Activated CD4-positive, alpha-beta memory T cell treated with anti-CD3 and anti-CD28 coated beads for 36 hours (primary cell): ENCODE measurements around the gene NME4. TPM values are rescaled to one million over a fixed set of nuclear protein-coding genes. Genes with fewer than 3 reads are reported as not detected.
"Not testable (repeated sequence)": the region's sequence is repeated elsewhere in the genome, so short reads cannot be mapped to it uniquely, and the experiment has no call there.

Experiments used
- CTCF ChIA-PET: fragments of 350-600 bp; sonication (Branson Sonifier 250); formaldehyde crosslinking; loops from one replicate; lab custom pipeline; 2021; ENCODE audit warnings: antibody characterized with exemption, inconsistent platforms; lab: Charles Lee
- POLR2A ChIA-PET: fragments of 350-600 bp; sonication (Branson Sonifier 250); formaldehyde crosslinking; loops from one replicate; lab custom pipeline; 2021; ENCODE audit warnings: antibody characterized with exemption; lab: Charles Lee
- DNase-seq: peaks from one replicate; pipeline ENCODE4 v3.0.0-alpha.2; 2020
- H3K27ac Mint-ChIP-seq: one replicate; pipeline ENCODE4 v1.8.0; 2021; ENCODE audit warnings: mixed read lengths
- H3K27me3 Mint-ChIP-seq: one replicate; pipeline ENCODE4 v1.8.0; 2021; ENCODE audit warnings: mixed read lengths
- H3K36me3 Mint-ChIP-seq: one replicate; pipeline ENCODE4 v1.8.0; 2021; ENCODE audit warnings: mixed read lengths
- H3K4me1 Mint-ChIP-seq: one replicate; pipeline ENCODE4 v1.8.0; 2021; ENCODE audit warnings: low read depth, mixed read lengths
- H3K4me3 Mint-ChIP-seq: one replicate; pipeline ENCODE4 v1.8.0; 2021; ENCODE audit warnings: mild to moderate bottlenecking, mixed read lengths
- H3K9me3 Mint-ChIP-seq: one replicate; pipeline ENCODE4 v1.8.0; 2021; ENCODE audit warnings: mixed read lengths
- intact Hi-C: fragments of 100-400 bp; cut with micrococcal nuclease; formaldehyde crosslinking; loops from one replicate; pipeline ENCODE4 v1.15.1; 2023
- total RNA-seq, 2 experiments: library from RNA; stranded (reverse); gene quantifications; one replicate each; pipeline ENCODE4 v1.2.3, GENCODE V29; 2021

The NME4 gene
- total RNA-seq, 2 experiments from 2014 or later: 62.1 to 62.5 TPM

DNA sequence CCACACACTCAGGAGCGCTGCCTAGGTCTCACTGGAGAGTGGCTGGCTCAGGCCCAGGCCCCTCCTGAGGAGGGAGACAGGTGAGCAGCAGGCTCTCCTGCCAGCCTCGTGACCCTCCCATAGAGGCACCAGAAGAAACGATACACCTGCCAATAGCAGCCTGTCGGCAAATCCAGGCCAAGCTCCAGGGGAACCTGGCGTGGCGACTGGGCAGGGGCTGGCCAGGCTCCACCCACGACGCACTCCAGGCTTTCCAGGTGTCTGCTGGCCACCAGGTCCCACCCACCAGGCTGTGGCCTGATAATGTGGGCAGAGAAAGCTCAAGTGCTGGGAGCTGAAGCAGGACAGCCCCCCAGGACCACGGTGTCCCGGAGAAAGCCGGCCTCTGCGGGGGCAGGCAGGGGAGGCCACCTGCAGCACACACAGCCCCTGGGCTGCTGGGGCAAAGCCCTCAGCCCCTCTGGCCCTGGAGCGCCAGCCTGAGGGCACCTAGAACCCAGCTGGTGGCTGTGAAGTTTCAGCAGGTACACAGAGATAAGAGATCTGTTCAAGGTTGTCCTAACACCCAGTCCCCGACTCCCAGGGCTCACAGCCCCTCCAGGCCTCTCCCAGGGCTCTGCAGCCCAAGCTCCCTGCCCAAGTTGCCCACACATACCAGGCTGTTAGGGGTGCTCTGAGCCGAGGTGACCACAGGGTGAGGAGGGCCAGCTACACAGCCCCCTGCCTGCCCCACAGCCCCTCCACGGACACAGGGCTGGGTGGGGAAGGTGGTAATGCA, 17.6 kb upstream of the NME4 start:
- Mint-ChIP-seq H3K9me3 (no peaks in the 10 kb centered on the region), H3K27me3 (no peaks in the 10 kb centered on the region), H3K4me3 (peak overlapping the region; percentile 67), H3K36me3 (no peaks in the 10 kb centered on the region), H3K4me1 (peaks cover 22% of the 10 kb centered on the region), H3K27ac (no peak overlapping the region)
- intact Hi-C loops: no loop called here
- no peak for DNase-seq
- POLR2A ChIA-PET: no interaction called here
- CTCF ChIA-PET: no interaction called here

DNA sequence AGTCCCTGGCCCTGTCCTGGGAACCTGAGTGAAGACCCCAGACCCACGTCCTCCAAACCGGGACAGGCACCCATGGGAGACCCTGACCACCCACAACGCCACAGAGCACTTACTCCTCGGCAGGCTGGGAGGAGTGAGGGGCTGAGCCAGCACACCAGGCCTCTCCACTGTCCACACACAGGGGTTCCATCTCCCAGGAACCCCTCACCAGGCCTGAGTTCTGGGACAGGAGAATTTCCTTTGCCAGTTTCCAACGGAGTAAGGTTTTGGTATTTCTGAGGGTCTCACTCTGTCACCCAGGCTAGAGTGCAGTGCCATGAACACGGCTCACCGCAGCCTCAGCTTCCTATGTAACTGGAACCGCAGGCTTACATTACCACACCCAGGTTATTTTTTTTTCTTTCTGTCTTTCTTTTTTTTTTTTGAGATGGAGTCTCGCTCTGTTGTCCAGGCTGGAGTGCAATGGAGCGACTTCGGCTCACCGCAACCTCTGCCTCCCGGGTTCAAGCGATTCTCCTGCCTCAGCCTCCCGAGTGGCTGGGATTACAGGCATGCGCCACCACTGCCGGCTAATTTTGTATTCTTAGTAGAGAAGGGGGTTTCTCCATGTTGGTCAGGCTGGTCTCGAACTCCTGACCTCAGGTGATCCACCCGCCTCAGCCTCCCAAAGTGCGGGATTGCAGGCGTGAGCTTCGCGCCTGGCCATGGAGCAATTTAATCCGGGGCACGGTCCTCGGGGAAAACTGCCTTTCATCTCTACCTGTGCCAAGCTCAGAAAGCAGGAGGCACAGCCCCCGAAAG, 16.8 kb upstream of the NME4 start:
- Mint-ChIP-seq H3K27me3 (no peaks in the 10 kb centered on the region), H3K4me1 (peaks cover 22% of the 10 kb centered on the region), H3K4me3 (peak overlapping the region; percentile 67), H3K9me3 (no peaks in the 10 kb centered on the region), H3K36me3 (no peaks in the 10 kb centered on the region), H3K27ac (peak overlapping the region; percentile 38)
- ChIA-PET CTCF (interaction anchor here (0.6 to 3.5 kb wide), 3 partner anchors 12 to 273 kb away, joined by 3 to 10 read pairs (median 3); no protein-coding TSS in a partner anchor), POLR2A (interaction anchor here (1.3 kb wide), 1 partner anchor 9 kb away, joined by 5 read pairs; the partner anchor contains the start of gene MRPL28)
- DNase-seq: no peak
- intact Hi-C loops: no loop called here

DNA sequence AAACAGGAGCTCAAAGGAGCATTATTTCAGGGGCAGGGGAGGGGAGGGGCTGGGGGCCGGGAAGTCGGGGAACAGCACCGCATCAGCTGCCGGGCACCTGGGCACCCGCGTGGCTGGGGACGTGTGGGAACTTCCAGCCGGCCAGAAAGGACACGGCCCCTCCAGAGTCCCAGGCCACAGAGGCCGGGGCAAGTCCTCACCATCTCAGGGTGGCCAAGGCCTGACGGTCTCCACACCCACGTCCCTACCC, 16.3 kb upstream of the NME4 start:
- DNase-seq: no peak
- H3K27me3 Mint-ChIP-seq: no peaks in the 10 kb centered on the region

DNA sequence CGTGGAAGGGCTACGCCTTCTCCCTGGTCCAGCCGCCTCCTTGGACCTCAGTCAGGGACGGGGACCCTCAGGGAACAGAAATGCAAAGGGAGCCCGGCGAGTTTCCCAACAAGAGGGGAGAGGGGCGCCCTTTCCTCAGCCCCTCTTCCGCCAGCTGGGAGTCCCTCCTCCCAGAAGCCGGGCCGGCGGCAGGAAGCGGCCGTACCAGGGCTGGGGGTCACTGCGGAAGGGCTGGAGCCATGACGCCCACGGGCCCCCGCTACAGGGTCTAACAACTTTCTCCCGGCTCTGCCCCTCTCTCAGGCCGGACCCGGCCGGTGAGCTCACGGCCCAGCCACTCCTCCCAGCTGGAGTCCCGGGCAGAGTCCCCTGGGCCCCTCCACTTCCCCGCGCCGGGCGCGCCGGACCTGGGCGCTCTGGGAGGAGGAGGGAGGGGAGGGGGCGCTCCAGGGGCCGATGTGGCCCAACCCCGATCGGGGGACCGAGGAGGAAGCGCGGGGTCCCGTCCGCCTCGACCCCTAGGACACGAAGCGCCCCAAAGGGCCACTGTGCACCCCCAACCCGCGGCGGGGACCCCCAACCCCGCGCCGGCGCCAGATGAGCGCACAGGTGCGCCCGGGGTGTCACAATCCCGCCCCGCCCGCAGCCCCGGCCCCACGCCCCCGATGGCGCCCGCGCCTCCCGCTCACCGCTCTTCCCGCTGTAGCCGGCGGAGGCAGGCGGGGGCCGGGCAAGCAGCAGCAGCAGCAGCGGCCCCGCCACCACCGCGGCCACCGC, 15.8 kb upstream of the NME4 start:
- POLR2A ChIA-PET: interaction anchor here (1.3 kb wide), 1 partner anchor 10 kb away, joined by 5 read pairs; the partner anchor contains the start of gene MRPL28
- CTCF ChIA-PET: interaction anchor here (0.6 to 3.5 kb wide), 2 partner anchors 11 to 274 kb away, joined by 3 to 10 read pairs; no protein-coding TSS in a partner anchor

More for the DNA sequence above, 16.3 kb upstream of the NME4 start:
- intact Hi-C loops: no loop called here
- no peaks in the 10 kb centered on the region for H3K9me3 Mint-ChIP-seq
- H3K36me3 Mint-ChIP-seq: no peaks in the 10 kb centered on the region
- peak overlapping the region; percentile 68 for H3K4me3 Mint-ChIP-seq
- no peak overlapping the region for H3K27ac Mint-ChIP-seq
- ChIA-PET POLR2A (interaction anchor here (1.3 kb wide), 1 partner anchor 10 kb away, joined by 5 read pairs; the partner anchor contains the start of gene MRPL28), CTCF (interaction anchor here (0.6 to 3.5 kb wide), 3 partner anchors 11 to 273 kb away, joined by 3 to 10 read pairs (median 3); no protein-coding TSS in a partner anchor)
- peaks cover 22% of the 10 kb centered on the region for H3K4me1 Mint-ChIP-seq

DNA sequence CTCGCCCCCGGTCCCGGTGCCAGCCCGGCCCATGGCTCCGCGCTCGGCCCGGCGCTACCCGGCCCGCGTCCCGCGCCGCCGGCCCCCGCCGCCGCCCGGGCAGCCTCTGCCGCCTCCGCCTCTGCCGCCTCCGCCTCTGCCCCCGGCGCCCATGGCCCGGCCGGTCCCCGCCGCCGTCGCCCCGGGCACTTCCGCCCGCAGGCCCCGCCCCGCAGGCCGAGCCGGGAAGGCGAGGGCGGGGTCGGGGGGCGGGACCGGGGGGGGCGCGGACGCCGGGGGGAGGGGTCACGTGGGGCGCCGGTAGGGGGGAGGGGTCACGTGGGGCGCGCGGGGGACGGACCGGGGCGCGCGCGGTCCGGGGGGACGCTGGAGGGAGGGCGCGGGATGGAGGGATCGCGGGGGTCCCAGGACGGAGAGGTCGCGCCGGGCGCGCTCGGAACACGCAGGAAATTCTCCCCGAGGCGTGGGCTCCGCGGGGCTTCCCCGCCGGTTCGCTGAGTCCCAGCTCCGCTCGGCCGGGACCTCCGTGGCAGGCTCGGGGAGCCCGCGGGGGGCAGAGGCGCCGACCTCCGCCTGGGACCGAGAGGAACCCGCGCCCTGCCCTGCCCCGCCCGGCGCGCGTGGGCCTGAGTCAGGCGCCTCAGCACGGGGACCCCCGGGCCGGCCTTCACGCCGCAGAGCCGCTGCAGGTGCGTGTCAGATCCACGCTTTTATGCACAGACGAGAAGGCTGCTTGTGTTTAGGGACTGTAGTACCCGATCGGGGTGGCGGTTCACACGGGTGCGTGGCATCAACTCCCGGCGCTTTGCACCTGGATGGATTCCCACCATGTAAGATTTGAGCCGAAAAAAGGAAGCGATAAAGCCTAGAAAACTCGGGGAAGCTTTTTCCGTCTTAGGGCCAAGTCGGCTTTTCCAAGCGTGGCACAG, 14.9 kb upstream of the NME4 start, which contains the start of gene PGAP6:
TSS of gene PGAP6 (minus strand) at position 190 of the 929 bp plus-strand sequence. CDS start at position 33, 157 bp downstream.
- POLR2A ChIA-PET: interaction anchor here (1.1 to 1.2 kb wide), 2 partner anchors 143 to 254 kb away, joined by 3 read pairs; partner anchors contain the start of gene METTL26
- CTCF ChIA-PET: interaction anchor here (0.9 to 3.5 kb wide), 5 partner anchors 10 to 285 kb away, joined by 3 to 10 read pairs (median 3); partner anchors contain the start of gene DECR2
- no peak within 1 kb of the TSS for H3K27ac Mint-ChIP-seq
- peaks cover 22% of the 10 kb centered on the region for H3K4me1 Mint-ChIP-seq
- peak; percentile 73 for DNase-seq
- no peaks in the 10 kb centered on the region for H3K9me3 Mint-ChIP-seq
- no peaks in the 10 kb centered on the region for H3K27me3 Mint-ChIP-seq
- H3K4me3 Mint-ChIP-seq: peak within 1 kb of the TSS; percentile 78
- H3K36me3 Mint-ChIP-seq: no peaks in the 10 kb centered on the region
- intact Hi-C loops: no loop called here

More for the DNA sequence above, 15.8 kb upstream of the NME4 start:
- no peaks in the 10 kb centered on the region for H3K27me3 Mint-ChIP-seq
- H3K4me3 Mint-ChIP-seq: peak overlapping the region; percentile 68
- intact Hi-C loops: no loop called here
- no peak for DNase-seq
- H3K9me3 Mint-ChIP-seq: no peaks in the 10 kb centered on the region
- H3K4me1 Mint-ChIP-seq: peaks cover 22% of the 10 kb centered on the region
- H3K36me3 Mint-ChIP-seq: no peaks in the 10 kb centered on the region
- no peak overlapping the region for H3K27ac Mint-ChIP-seq

DNA sequence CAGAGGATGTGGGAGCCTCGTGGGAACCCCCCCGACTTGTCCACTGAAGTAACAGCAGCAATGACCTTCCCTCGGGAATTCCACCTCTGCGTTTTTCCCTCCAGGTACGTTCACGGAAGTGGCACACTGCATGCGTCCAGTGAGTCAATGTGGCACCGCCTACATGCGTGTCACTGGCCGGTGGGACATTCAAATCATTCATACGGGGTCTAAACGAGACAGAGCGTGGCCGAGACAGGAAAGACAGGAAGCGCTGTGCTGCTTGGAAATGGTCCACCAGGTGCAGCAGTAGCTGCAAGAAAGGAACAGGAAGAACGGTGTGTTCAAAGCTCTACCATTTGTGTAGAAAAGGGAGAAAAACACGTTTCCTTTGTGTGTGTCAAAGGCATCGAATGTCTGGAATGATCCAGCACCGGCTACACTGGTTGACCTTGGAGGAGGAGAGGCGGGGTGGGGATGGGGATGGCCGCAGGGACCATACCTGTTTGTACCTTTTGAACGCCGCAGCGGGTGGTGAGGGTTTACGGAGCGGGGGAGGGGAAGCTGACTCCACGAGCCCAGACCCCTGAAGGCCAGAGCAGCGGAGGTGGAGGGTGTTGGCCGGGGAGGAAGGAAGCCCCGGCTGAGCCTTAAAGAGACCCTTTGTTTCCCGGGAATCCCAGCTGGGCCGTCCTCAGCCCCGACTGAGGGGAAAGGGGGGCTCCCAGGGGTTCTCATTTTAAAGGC, 13.5 kb upstream of the NME4 start:
- DNase-seq: peak; percentile 79

DNA sequence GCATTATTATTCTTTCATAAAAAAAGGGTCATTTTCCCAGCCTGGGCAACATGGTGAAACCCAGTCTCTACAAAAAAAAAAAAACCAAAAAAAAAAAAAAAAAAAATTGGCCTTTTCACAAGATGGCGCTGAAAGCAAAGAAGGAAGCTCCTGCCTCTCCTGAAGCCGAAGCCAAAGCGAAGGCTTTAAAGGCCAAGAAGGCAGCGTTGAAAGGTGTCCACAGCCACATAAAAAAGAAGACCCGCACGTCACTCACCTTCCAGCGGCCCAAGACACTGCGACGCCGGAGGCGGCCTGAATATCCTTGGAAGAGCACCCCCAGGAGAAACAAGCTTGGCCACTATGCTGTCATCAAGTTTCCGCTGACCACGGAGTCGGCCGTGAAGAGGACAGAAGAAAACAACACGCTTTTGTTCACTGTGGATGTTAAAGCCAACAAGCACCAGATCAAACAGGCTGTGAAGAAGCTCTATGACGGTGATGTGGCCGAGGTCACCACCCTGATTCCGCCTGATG, 10.3 kb upstream of the NME4 start:
- ChIA-PET CTCF (no interaction called here), POLR2A (interaction anchor here (0.7 kb wide), 1 partner anchor 18 kb away, joined by 3 read pairs; no protein-coding TSS in a partner anchor)
- peaks cover 12% of the 10 kb centered on the region for H3K4me1 Mint-ChIP-seq
- no peak for DNase-seq
- no peaks in the 10 kb centered on the region for H3K27me3 Mint-ChIP-seq
- no peaks in the 10 kb centered on the region for H3K9me3 Mint-ChIP-seq
- intact Hi-C loops: no loop called here
- H3K27ac Mint-ChIP-seq: no peak overlapping the region
- no peak overlapping the region for H3K4me3 Mint-ChIP-seq
- no peaks in the 10 kb centered on the region for H3K36me3 Mint-ChIP-seq

More for the DNA sequence above, 13.5 kb upstream of the NME4 start:
- H3K9me3 Mint-ChIP-seq: no peaks in the 10 kb centered on the region
- no peaks in the 10 kb centered on the region for H3K27me3 Mint-ChIP-seq
- no peaks in the 10 kb centered on the region for H3K36me3 Mint-ChIP-seq
- intact Hi-C loops: no loop called here
- peak overlapping the region; percentile 3 for H3K27ac Mint-ChIP-seq
- H3K4me1 Mint-ChIP-seq: peaks cover 22% of the 10 kb centered on the region
- ChIA-PET CTCF (interaction anchor here (1.0 to 3.5 kb wide), 3 partner anchors 8 to 42 kb away, joined by 3 to 10 read pairs (median 3); partner anchors contain the start of genes DECR2 and RAB11FIP3), POLR2A (interaction anchor here (0.7 to 1.2 kb wide), 3 partner anchors 9 to 253 kb away, joined by 3 read pairs; partner anchors contain the start of gene METTL26)
- peak overlapping the region; percentile 78 for H3K4me3 Mint-ChIP-seq

DNA sequence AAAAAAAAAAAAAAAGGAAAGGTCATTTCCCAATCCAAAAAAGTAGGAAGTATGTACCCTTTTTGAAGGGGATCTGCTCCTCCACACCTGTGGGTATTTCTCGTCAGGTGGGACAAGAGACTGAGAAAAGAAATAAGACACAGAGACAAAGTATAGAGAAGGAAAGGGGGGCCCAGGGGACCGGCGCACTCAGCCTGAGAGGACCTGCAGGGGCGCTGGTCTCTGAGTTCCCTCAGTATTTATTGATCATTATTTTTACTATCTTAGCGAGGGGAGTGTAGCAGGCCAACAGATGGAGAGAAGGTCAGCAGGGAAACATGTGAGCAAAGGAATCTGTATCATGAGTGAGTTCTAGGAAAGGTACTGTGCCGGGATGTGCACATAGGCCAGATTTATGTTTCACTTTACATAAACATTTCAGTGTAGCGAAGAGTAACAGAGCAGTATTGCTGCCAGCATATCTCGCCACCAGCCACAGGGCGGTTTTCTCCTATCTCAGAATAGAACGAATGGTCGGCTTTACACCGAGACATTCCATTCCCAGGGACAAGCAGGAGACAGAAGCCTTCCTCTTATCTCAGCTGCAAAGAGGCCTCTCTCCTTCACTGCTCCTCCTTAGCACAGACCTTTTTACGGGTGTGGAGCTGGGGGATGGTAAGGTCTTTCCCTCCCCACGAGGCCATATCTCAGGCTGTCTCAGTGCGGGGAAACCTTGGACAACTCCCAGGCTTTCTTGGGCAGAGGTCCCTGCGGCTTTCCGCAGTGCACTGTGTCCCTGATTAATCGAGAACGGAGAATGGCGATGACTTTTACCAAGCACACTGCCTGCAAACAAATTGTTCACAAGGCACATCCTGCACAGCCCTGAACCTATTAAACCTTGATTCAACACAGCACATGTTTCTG, 9.0 kb upstream of the NME4 start:
- H3K27me3 Mint-ChIP-seq, H3K36me3 Mint-ChIP-seq, H3K4me3 Mint-ChIP-seq, DNase-seq, H3K27ac Mint-ChIP-seq, H3K9me3 Mint-ChIP-seq, intact Hi-C loops, CTCF ChIA-PET, POLR2A ChIA-PET: not testable (repeated sequence)
- H3K4me1 Mint-ChIP-seq: peaks cover 18% of the 10 kb centered on the region

DNA sequence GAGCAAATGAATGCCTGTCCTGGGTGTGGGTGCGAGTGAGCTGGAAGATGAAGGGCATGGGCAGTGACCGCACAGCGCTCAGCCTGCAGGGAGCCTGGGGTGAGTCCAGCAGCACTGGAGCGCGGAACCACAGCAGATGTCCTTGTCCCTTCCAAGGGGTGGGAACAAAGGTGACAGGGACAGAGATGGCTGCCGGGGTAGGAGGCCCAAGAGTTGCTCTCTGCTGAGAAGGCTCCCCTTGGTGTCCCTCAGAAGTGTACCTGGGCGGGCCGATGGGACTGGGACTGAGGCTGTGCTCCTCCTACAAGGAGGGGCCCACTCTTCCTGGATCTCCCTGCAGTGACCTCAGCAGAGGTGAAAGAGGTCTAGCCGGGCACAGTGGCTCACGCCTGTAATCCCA, 7.6 kb upstream of the NME4 start:
- intact Hi-C loops: no loop called here
- DNase-seq: no peak
- POLR2A ChIA-PET: no interaction called here
- Mint-ChIP-seq H3K27me3 (no peaks in the 10 kb centered on the region), H3K9me3 (peaks cover 5% of the 10 kb centered on the region), H3K4me3 (no peak overlapping the region), H3K36me3 (no peaks in the 10 kb centered on the region), H3K27ac (no peak overlapping the region), H3K4me1 (peaks cover 12% of the 10 kb centered on the region)
- CTCF ChIA-PET: no interaction called here
